PC-9 (cell line): ENCODE results near the gene ABR.

Experiments used
- CTCF ChIP-seq: fragments of 200-600 bp; sonication (generic); conservative IDR thresholded peaks from 2 replicates; pipeline ENCODE4 v1.6.1; 2017; ENCODE audit warnings: mixed run types, antibody characterized with exemption, mild to moderate bottlenecking, moderate library complexity
- EZH2 ChIP-seq: fragments of 200-600 bp; sonication (generic); IDR thresholded peaks from 2 replicates; pipeline ENCODE4 v1.8.0; 2017; ENCODE audit warnings: antibody characterized with exemption, low read depth

- TF ChIP-seq CTCF = no peak
- TF ChIP-seq EZH2 = no peak
Observed at GRCh38 chr17:1174263-1174880, 5.4 kb downstream of the ABR start.
